ENCODE results near the gene FABP3. TPM values are rescaled to one million over a fixed set of nuclear protein-coding genes. Genes with fewer than 3 reads are reported as not detected.

FABP3 gene
- total and polyA plus RNA-seq, 2 of the 4 experiments (the other 2 are of a cell fraction) = 4.8 to 8.6 TPM

DNA sequence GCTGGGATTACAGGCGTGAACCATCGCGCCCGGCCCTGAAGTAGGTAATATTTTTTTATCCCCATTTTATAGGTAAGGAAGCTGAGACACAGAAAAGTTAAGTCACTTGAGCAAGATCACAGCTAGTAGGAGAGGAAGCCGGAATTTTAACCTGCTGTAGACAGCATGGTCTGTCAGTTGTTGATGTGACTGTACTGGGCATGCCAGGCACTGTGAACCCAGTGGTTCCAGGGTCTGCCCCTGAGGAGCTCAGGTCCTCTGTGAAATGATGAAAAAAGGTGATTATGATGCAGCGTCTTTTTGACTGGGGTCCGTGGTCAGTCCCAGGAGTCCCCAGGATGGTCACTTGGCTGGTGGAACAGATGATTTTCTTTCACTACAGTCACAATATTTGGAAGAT is 16.7 kb upstream of the FABP3 start:
- no peak overlapping the region for H4K5ac ChIP-seq (ENCODE audit: low read depth, low read length)
- H3K36me3 ChIP-seq (ENCODE audit: control insufficient read depth, insufficient read depth, low read length) = no peaks in the 10 kb centered on the region
- H3K27ac ChIP-seq (ENCODE audit: insufficient read depth, low read length) = no peak overlapping the region
- no peaks in the 10 kb centered on the region for H3K9me3 ChIP-seq (ENCODE audit: control insufficient read depth, insufficient read depth, low read length)
- H3K9me1 ChIP-seq (ENCODE audit: insufficient read depth, low read length) = no peaks in the 10 kb centered on the region
- no peak overlapping the region for H3K9ac ChIP-seq (ENCODE audit: low read depth, low read length)
- no peak overlapping the region for H4K8ac ChIP-seq (ENCODE audit: low read depth in 2 of 2, low read length in 2 of 2)
- ChIA-PET POLR2A (ENCODE audit: unreplicated experiment) (no interaction called here), CTCF (no interaction called here)
- no CpG with 5 or more reads among the region's 7 CpGs for WGBS, 2 experiments (ENCODE audit: extremely low coverage in 2 of 2, insufficient read length in 1 of 2)
- H2BK5ac ChIP-seq (ENCODE audit: low read depth, low read length, poor library complexity, severe bottlenecking) = no peak overlapping the region
- no peak overlapping the region for H3K14ac ChIP-seq (replicated peaks; ENCODE audit: low read depth, low read length)
- H2AK5ac ChIP-seq (ENCODE audit: low read depth, low read length) = no peak overlapping the region
- no peak overlapping the region for H3K18ac ChIP-seq (ENCODE audit: low read depth, low read length)
- no peak overlapping the region for H2AFZ ChIP-seq (replicated peaks; ENCODE audit: low read length, poor library complexity)
- no peaks in the 10 kb centered on the region for H3K4me1 ChIP-seq (ENCODE audit: control insufficient read depth, insufficient read depth, low read length)
- intact Hi-C loops (cut with micrococcal nuclease) = no loop called here
- BruUV-seq (replicated peaks) = no TSS peak
- TF ChIP-seq RCOR1 (IDR thresholded peaks at IDR 0.05; ENCODE audit: insufficient replicate concordance, low read length) (no peak), RAD21 (IDR thresholded peaks at IDR 0.05; ENCODE audit: low read length) (no peak), NFE2L2 (IDR thresholded peaks at IDR 0.05; ENCODE audit: low read depth, low read length) (no peak), CEBPB (IDR thresholded peaks at IDR 0.05; ENCODE audit: low read depth, low read length) (no peak), FOS (IDR thresholded peaks at IDR 0.05; ENCODE audit: low read depth, low read length) (no peak), MAZ (IDR thresholded peaks at IDR 0.05; ENCODE audit: borderline replicate concordance, low read depth, low read length) (no peak), RFX5 (IDR thresholded peaks at IDR 0.05; ENCODE audit: low read depth, low read length) (no peak), MXI1 (IDR thresholded peaks at IDR 0.05; ENCODE audit: borderline replicate concordance, low read depth, low read length) (no peak), MAFK (IDR thresholded peaks at IDR 0.05; ENCODE audit: low read depth, low read length) (no peak), CHD1 (IDR thresholded peaks at IDR 0.05; ENCODE audit: low read depth, low read length) (no peak)
- no peak for DNase-seq
- no peak overlapping the region for H3K4me2 ChIP-seq (ENCODE audit: low read depth, low read length)
- no peaks in the 10 kb centered on the region for H4K20me1 ChIP-seq (ENCODE audit: insufficient read depth, low read length)
- H3K79me1 ChIP-seq (ENCODE audit: low read depth in 1 of 2, low read length in 2 of 2) = no peaks in the 10 kb centered on the region
- no peak overlapping the region for H2BK20ac ChIP-seq (ENCODE audit: low read depth, low read length)
- H3K4ac ChIP-seq (ENCODE audit: low read depth, low read length) = no peak overlapping the region
- no peak overlapping the region for H3K56ac ChIP-seq (ENCODE audit: extremely low read depth, insufficient read depth, low read length)
- ATAC-seq (ENCODE audit: low read depth) = no peak
- H2AK9ac ChIP-seq (replicated peaks; ENCODE audit: low read depth, low read length, poor library complexity) = peak overlapping the region; percentile 33
- no peak overlapping the region for H2BK120ac ChIP-seq (ENCODE audit: low read depth, low read length)
- H3K23ac ChIP-seq (ENCODE audit: low read depth, low read length) = no peak overlapping the region
- dilution Hi-C loops (cut with HindIII; ENCODE audit: low sequenced_read_pairs, unreplicated experiment) = no loop called here
- H3K4me3 ChIP-seq (ENCODE audit: insufficient read depth, low read depth, low read length) = no peak overlapping the region
- H4K91ac ChIP-seq (ENCODE audit: insufficient read depth, low read depth, low read length) = no peak overlapping the region
- peaks cover 2% of the 10 kb centered on the region for H3K27me3 ChIP-seq (ENCODE audit: control insufficient read depth, insufficient read depth, low read length)
- in situ Hi-C loops (cut with MboI; ENCODE audit: low sequenced_read_pairs) = no loop called here
- no peak overlapping the region for H2BK15ac ChIP-seq (ENCODE audit: low read depth, low read length)

All from IMR-90 (cell line).